H9 (cell line): ENCODE data around the gene MAGOH. TPM values are rescaled to one million over a fixed set of nuclear protein-coding genes. Genes with fewer than 3 reads are reported as not detected.

Experiments used
- DNase-seq: peaks from one replicate; pipeline ENCODE4 v3.0.0-alpha.2; 2017
- H2AFZ ChIP-seq: one replicate; pipeline ENCODE4 v1.6.1; 2013; ENCODE audit warnings: mild to moderate bottlenecking, low read length, control low read depth, moderate library complexity
- H2AK5ac ChIP-seq: 2 replicates; pipeline ENCODE4 v1.6.1; 2013; ENCODE audit warnings: low read length, control low read depth, mixed read lengths; ENCODE audit not compliant: insufficient read length
- H2BK120ac ChIP-seq: one replicate; pipeline ENCODE4 v1.6.1; 2013; ENCODE audit warnings: low read depth, mild to moderate bottlenecking, low read length, control low read depth, inconsistent platforms; ENCODE audit not compliant: poor library complexity, severe bottlenecking
- H2BK12ac ChIP-seq: 2 replicates; pipeline ENCODE4 v1.6.1; 2013; ENCODE audit warnings: low read length, control low read depth, mixed read lengths, low read depth; ENCODE audit not compliant: insufficient read length
- H2BK15ac ChIP-seq: 2 replicates; pipeline ENCODE4 v1.6.1; 2013; ENCODE audit warnings: low read depth, low read length, control low read depth
- H2BK20ac ChIP-seq: one replicate; pipeline ENCODE4 v1.6.1; 2013; ENCODE audit warnings: low read depth, mild to moderate bottlenecking, low read length, control low read depth, inconsistent platforms; ENCODE audit not compliant: poor library complexity, severe bottlenecking
- H2BK5ac ChIP-seq: 2 replicates; pipeline ENCODE4 v1.6.1; 2013; ENCODE audit warnings: low read length, control low read depth, mixed read lengths; ENCODE audit not compliant: insufficient read length
- H3K14ac ChIP-seq: 2 replicates; pipeline ENCODE4 v1.6.1; 2013; ENCODE audit warnings: low read length, control low read depth; ENCODE audit not compliant: insufficient read depth
- H3K18ac ChIP-seq: 2 replicates; pipeline ENCODE4 v1.6.1; 2013; ENCODE audit warnings: low read depth, mild to moderate bottlenecking, mixed read lengths, low read length, control low read depth; ENCODE audit not compliant: insufficient read length
- H3K23ac ChIP-seq: 2 replicates; pipeline ENCODE4 v1.6.1; 2013; ENCODE audit warnings: low read length, control low read depth, mixed read lengths, low read depth; ENCODE audit not compliant: insufficient read length
- H3K23me2 ChIP-seq: 2 replicates; pipeline ENCODE4 v1.6.1; 2013; ENCODE audit warnings: low read depth, mild to moderate bottlenecking, mixed read lengths, low read length, control low read depth; ENCODE audit not compliant: insufficient read length, poor library complexity, severe bottlenecking
- H3K27ac ChIP-seq: 2 replicates; pipeline ENCODE4 v1.5.1; 2013; ENCODE audit warnings: low read length, control low read depth, mixed read lengths, low read depth; ENCODE audit not compliant: insufficient read length
- H3K27me3 ChIP-seq: 2 replicates; pipeline ENCODE4 v1.6.1; 2013; ENCODE audit warnings: low read length, control low read depth, inconsistent platforms; ENCODE audit not compliant: insufficient read depth
- H3K4ac ChIP-seq: 2 replicates; pipeline ENCODE4 v1.6.1; 2013; ENCODE audit warnings: low read depth, mild to moderate bottlenecking, control low read depth, inconsistent platforms, low read length, moderate library complexity
- H3K4me1 ChIP-seq: 2 replicates; pipeline ENCODE4 v1.6.1; 2013; ENCODE audit warnings: low read length, control low read depth, inconsistent platforms; ENCODE audit not compliant: insufficient read depth
- H3K4me2 ChIP-seq: 2 replicates; pipeline ENCODE4 v1.6.1; 2013; ENCODE audit warnings: low read length, control low read depth, mixed read lengths; ENCODE audit not compliant: insufficient read length, insufficient read depth
- H3K56ac ChIP-seq: 2 replicates; pipeline ENCODE4 v1.6.1; 2013; ENCODE audit warnings: low read depth, mild to moderate bottlenecking, mixed read lengths, low read length, control low read depth; ENCODE audit not compliant: insufficient read length
- H3K79me1 ChIP-seq: 2 replicates; pipeline ENCODE4 v1.6.1; 2013; ENCODE audit warnings: low read depth, mild to moderate bottlenecking, moderate library complexity, low read length, control low read depth, inconsistent platforms; ENCODE audit not compliant: insufficient read depth, poor library complexity, severe bottlenecking
- H3K79me2 ChIP-seq: 2 replicates; pipeline ENCODE4 v1.6.1; 2013; ENCODE audit warnings: low read length, control low read depth, inconsistent platforms; ENCODE audit not compliant: insufficient read depth
- H3K9ac ChIP-seq: 2 replicates; pipeline ENCODE4 v1.6.1; 2013; ENCODE audit warnings: low read length, control low read depth, mixed read lengths; ENCODE audit not compliant: insufficient read length; ENCODE audit errors: extremely low read depth
- H3K9me3 ChIP-seq: one replicate; pipeline ENCODE4 v1.6.1; 2013; ENCODE audit warnings: low read depth, low read length, inconsistent platforms; ENCODE audit not compliant: control insufficient read depth
- H3T11ph ChIP-seq: one replicate; pipeline ENCODE4 v1.6.1; 2013; ENCODE audit warnings: mild to moderate bottlenecking, low read length, control low read depth, inconsistent platforms
- H4K20me1 ChIP-seq: one replicate; pipeline ENCODE4 v1.6.1; 2013; ENCODE audit not compliant: control insufficient read depth, insufficient read length, insufficient read depth
- H4K5ac ChIP-seq: 2 replicates; pipeline ENCODE4 v1.6.1; 2013; ENCODE audit warnings: low read depth, mild to moderate bottlenecking, mixed read lengths, low read length, control low read depth; ENCODE audit not compliant: insufficient read length
- H4K8ac ChIP-seq: replicated peaks from 2 replicates; pipeline ENCODE4 v1.6.1; 2013; ENCODE audit warnings: low read length, control low read depth, mixed read lengths, low read depth; ENCODE audit not compliant: insufficient read length
- H4K91ac ChIP-seq: 2 replicates; pipeline ENCODE4 v1.6.1; 2013; ENCODE audit warnings: low read depth, mild to moderate bottlenecking, moderate library complexity, mixed read lengths, low read length, control low read depth; ENCODE audit not compliant: insufficient read length
- H3K27ac Mint-ChIP-seq, 3 experiments: 2 replicates in 2 of 3; 3 replicates in 1 of 3; pipeline ENCODE4 v1.8.0; 2020 to 2021; ENCODE audit warnings: mixed read lengths in 3 of 3, mild to moderate bottlenecking in 1 of 3, moderate library complexity in 1 of 3
- H3K27me3 Mint-ChIP-seq: 2 replicates; pipeline ENCODE4 v1.8.0; 2021; ENCODE audit warnings: low read depth, mild to moderate bottlenecking, moderate library complexity, mixed read lengths
- H3K36me3 Mint-ChIP-seq, 3 experiments: 2 replicates in 2 of 3; 3 replicates in 1 of 3; pipeline ENCODE4 v1.8.0; 2020 to 2021; ENCODE audit warnings: low read depth in 3 of 3, mixed read lengths in 3 of 3; ENCODE audit not compliant: insufficient read depth in 1 of 3
- H3K4me1 Mint-ChIP-seq, 2 experiments: 2 replicates each; pipeline ENCODE4 v1.8.0; 2020; ENCODE audit warnings: mixed read lengths in 2 of 2
- H3K4me3 Mint-ChIP-seq, 2 experiments: 2 replicates in 1 of 2; 3 replicates in 1 of 2; pipeline ENCODE4 v1.8.0; 2020 to 2021; ENCODE audit warnings: mild to moderate bottlenecking in 2 of 2, mixed read lengths in 2 of 2, moderate library complexity in 1 of 2
- H3K9me3 Mint-ChIP-seq, 2 experiments: 2 replicates in 1 of 2; 3 replicates in 1 of 2; pipeline ENCODE4 v1.8.0; 2020; ENCODE audit warnings: mild to moderate bottlenecking in 2 of 2, mixed read lengths in 2 of 2, moderate library complexity in 1 of 2
- CTCF ChIP-seq: fragments of 200-600 bp; sonication (generic); conservative IDR thresholded peaks from 3 replicates; pipeline ENCODE4 v1.8.0; 2021; ENCODE audit warnings: antibody characterized with exemption, mild to moderate bottlenecking
- total RNA-seq: library from RNA; stranded (reverse); gene quantifications from 2 replicates; pipeline ENCODE4 v1.2.1, GENCODE V29; 2021

Gene MAGOH
- total RNA-seq, 1 experiment from 2014 or later: 81.2 TPM

- Histone ChIP-seq H3K23me2 (no peaks in the 10 kb centered on the region), H4K91ac (no peak overlapping the region), H3T11ph (no peak overlapping the region), H3K4me1 (no peaks in the 10 kb centered on the region), H3K27me3 (no peaks in the 10 kb centered on the region), H4K5ac (no peak overlapping the region), H3K9ac (no peak overlapping the region), H2BK20ac (no peak overlapping the region), H3K18ac (no peak overlapping the region), H3K4me2 (no peak overlapping the region), H2BK12ac (no peak overlapping the region), H3K79me1 (no peaks in the 10 kb centered on the region), H2BK15ac (no peak overlapping the region), H2BK5ac (no peak overlapping the region), H2BK120ac (no peak overlapping the region), H3K9me3 (no peaks in the 10 kb centered on the region), H3K79me2 (no peaks in the 10 kb centered on the region), H3K14ac (no peak overlapping the region), H3K27ac (no peak overlapping the region), H3K23ac (no peak overlapping the region), H2AK5ac (no peak overlapping the region), H2AFZ (no peak overlapping the region), H4K20me1 (no peaks in the 10 kb centered on the region), H3K4ac (no peak overlapping the region), H4K8ac (no peak overlapping the region), H3K56ac (no peak overlapping the region)
- Mint-ChIP-seq H3K9me3 (no peaks in the 10 kb centered on the region), H3K36me3 (peaks cover 47 to 91% (median 68%) of the 10 kb centered on the region in 3 experiments), H3K4me1 (no peaks in the 10 kb centered on the region), H3K4me3 (no peak overlapping the region), H3K27me3 (no peaks in the 10 kb centered on the region), H3K27ac (no peak overlapping the region)
- no peak for DNase-seq
- no peak for TF ChIP-seq CTCF
These were observed 29.4 kb upstream of the MAGOH start for GRCh38 chr1:53267761-53268160.
